GOT3 (cell line): ENCODE data around the gene HS6ST2.
"Not testable (repeated sequence)": the region's sequence is repeated elsewhere in the genome, so short reads cannot be mapped to it uniquely, and the experiment has no call there.

Source experiments
- DNase-seq: peaks from one replicate; lab custom pipeline; 2025; ENCODE audit warnings: mixed read lengths; lab: John Stamatoyannopoulos, UW

HS6ST2 gene

DNA sequence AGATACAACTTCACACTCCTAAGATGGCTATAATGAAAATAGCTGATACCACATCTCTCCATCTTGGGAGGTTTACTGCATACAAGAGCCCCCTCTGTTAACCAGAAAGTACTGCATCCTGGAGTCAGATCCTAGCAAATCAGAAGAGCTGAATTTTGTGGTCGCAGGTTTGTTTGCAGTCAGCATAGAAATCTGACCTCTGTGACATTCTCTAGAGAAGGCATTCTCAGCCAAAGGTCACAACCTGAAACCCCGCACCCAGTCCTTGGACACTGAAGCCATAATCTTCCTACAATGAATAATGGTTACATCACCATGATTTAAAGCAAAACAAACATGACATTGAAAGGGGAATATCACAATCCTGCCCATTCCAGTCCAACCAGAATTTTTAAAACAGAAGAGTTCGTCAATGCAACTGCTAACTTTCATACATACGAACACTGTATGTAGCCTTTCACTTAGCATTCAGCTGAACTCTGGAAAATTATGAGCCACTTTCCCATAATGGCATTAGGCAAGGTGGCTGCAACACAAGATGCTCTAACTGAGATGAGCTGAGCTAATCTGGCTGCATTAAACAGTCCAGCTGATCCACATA is 17.6 kb downstream of the HS6ST2 start:
- no peak for DNase-seq

DNA sequence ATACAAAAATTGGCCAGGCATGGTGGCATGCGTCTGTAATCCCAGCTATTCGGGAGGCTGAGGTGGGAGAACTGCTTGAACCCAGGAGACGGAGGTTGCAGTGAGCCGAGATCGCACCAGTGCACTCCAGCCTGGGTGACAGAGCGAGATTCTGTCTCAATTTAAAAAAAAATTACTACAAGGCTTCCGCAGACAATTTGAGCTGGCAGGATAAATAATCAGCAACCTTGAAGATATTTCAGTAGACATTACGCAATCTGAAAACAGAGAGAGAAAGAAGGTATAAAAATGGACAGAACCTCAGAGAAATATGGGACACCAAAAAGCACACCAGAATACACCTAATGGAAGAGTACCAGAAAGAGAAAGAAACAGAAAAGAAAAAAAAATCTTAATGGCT is 25.3 kb downstream of the HS6ST2 start:
- no peak for DNase-seq

- no peak for DNase-seq
Observed at GRCh38 chrX:132924426-132924825, 34.0 kb downstream of the HS6ST2 start.

DNA sequence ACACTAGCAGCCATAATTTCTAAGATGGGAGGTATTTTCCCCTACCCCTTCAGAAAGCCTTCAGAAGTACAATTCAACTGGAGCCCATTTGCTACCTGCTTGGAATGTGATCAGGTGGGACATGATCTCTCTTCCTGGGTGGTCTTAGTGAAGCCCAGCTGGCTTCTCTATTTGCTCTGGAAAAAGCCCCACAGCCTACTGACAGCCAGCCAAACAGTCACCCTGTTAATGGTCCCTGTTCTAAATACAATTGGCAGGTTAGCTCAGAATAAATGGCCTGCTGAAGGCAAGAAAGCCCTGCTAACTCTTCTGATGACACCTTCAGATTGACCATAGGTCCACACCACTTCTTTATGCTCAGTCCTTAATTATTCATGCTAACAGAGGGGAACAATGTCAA is 39.9 kb downstream of the HS6ST2 start:
- no peak for DNase-seq

DNA sequence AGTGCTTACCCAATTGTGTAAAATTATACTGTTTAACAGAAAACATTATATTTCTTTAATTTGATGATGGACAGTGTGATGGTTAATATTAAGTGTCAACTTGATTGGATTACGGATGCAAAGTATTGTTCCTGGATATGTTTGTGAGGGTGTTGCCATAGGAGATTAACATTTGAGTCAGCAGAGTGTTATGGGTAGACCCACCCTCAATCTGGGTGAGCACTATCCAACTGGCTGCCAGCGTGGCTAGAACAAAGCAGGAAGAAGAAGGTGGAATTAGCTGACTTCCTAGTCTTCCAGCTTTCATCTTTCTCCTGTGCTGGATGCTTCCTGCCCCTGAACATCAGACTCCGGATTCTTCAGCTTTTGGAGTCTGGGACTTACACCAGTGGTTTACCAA is 42.1 kb downstream of the HS6ST2 start:
- DNase-seq: no peak

- DNase-seq: no peak
Observed at GRCh38 chrX:132909643-132910042, 48.8 kb downstream of the HS6ST2 start.

GRCh38 chrX:132908891-132909290 is 49.5 kb downstream of the HS6ST2 start:
- no peak for DNase-seq

DNA sequence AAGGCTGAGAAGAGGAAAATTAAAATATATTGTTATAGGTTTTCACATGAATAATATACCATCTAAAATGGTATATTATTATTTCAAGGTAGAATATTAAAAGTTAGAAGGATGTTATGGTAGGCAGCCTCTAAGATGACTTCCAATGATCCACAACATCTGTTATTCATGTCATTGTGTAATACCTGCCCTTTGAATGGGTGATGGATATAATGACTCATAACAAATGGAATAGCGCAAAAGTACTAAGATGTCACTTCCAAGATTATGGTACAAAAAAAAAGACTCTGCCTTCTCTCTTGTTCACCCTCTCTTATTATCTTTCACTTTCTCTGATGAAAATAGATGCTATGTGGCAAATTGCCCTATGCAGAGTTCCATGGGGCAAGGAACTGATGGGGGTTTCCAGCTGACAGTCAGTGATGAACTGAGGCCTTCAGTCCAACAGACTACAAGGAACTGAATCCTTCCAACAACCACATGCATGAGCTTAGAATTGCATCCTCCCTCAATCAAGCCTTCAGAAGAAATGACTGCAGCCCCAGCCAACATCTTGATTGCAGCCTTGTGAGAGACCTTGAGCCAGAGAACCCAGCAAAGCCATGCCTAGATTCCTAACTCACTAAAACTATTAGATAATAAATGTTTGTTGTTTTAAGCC is 57.7 kb downstream of the HS6ST2 start:
- no peak for DNase-seq

DNA sequence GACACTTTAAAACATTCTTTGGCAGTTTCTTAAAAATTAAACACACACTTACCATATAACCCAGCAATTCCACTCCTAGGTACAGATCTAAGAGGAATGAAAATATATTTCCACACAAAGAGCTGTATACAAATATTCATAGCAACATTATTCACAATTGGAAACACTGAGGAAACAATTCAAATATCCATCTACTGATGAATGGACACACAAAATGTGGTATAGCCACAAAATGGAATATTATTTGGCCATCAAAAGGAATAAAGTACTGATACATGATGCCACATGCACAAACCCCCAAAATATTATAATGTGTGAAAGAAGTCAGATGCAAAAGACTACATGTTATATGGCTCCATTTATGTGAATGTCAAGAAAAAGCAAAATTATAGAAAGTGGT is 70.9 kb downstream of the HS6ST2 start:
- no peak for DNase-seq

- no peak for DNase-seq
Observed at GRCh38 chrX:132883358-132883915, 75.0 kb downstream of the HS6ST2 start.

- DNase-seq: not testable (repeated sequence)
Observed at GRCh38 chrX:132880753-132881152, 77.7 kb downstream of the HS6ST2 start.

- no peak for DNase-seq
Observed at GRCh38 chrX:132877954-132878536, 80.4 kb downstream of the HS6ST2 start.

DNA sequence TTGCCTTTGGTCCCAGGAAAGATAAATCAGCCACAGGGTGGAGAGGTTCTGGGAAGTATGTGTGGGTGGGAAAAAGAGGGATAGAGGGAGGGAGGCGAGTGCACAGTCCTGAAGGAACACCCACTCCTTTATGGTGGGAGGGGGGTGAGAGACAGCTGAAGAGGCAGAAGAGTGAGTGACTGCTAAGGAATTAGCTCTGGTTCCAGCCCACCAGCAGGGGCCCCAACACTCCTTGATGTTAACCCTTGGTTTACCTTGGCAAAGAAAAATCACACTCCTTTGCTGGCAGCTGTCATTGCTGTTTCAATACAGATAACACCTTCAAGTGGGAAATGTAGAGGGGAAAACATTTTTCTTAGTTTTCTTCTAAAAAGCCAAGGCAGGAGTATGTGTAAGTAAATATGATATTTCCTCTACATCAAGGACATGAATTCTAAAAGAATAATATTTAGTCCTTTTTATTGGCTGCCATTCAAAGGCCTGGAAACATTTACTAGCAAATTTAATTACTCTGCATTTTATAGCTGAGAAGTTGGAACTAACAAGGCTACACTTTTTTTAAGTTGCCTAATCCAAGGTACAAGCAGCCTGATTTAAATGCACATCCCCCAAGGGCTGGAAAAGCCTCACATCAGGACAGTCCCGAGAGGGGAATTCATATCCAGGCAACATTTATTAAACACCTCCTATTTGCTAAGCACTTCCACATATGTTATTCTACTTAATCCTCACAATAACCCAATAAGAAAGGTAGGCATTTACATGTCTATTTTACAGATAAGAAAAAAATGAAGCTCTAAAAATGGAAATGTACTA is 81.7 kb downstream of the HS6ST2 start:
- no peak for DNase-seq

- DNase-seq: no peak
Observed at GRCh38 chrX:132875650-132876522, 82.5 kb downstream of the HS6ST2 start.

GRCh38 chrX:132862562-132862961 is 95.9 kb downstream of the HS6ST2 start:
- no peak for DNase-seq

GRCh38 chrX:132861076-132861475 is 97.4 kb downstream of the HS6ST2 start:
- no peak for DNase-seq

- DNase-seq: no peak
Observed at GRCh38 chrX:132860200-132860599, 98.2 kb downstream of the HS6ST2 start.

- DNase-seq: no peak
Observed at GRCh38 chrX:132858018-132858417, 100.4 kb downstream of the HS6ST2 start.

- DNase-seq: no peak
Observed at GRCh38 chrX:132855780-132856341, 102.6 kb downstream of the HS6ST2 start.

- DNase-seq: no peak
Observed at GRCh38 chrX:132853040-132853439, 105.4 kb downstream of the HS6ST2 start.
